KMS-11 (cell line): ENCODE measurements around the gene LAMTOR1.

ENCODE experiments used
- H2AFZ ChIP-seq: fragments of 200-600 bp; sonication (generic); 2 replicates; pipeline ENCODE4 v1.6.1; 2016; ENCODE audit warnings: antibody characterized with exemption, mixed run types, low read depth
- H3K27ac ChIP-seq: fragments of 200-600 bp; sonication (generic); 2 replicates; pipeline ENCODE4 v1.6.1; 2016; ENCODE audit warnings: mild to moderate bottlenecking, mixed run types
- H3K27me3 ChIP-seq: fragments of 200-600 bp; sonication (generic); 2 replicates; pipeline ENCODE4 v1.6.1; 2017; ENCODE audit warnings: mild to moderate bottlenecking, low read depth, mixed run types, moderate library complexity; ENCODE audit not compliant: insufficient read depth
- H3K36me3 ChIP-seq: fragments of 200-600 bp; sonication (generic); 2 replicates; pipeline ENCODE4 v1.6.1; 2017; ENCODE audit warnings: mild to moderate bottlenecking, mixed run types; ENCODE audit not compliant: insufficient read depth
- H3K4me1 ChIP-seq: fragments of 200-600 bp; sonication (generic); 2 replicates; pipeline ENCODE4 v1.6.1; 2016; ENCODE audit warnings: mild to moderate bottlenecking, low read depth, mixed run types; ENCODE audit not compliant: poor library complexity, severe bottlenecking
- H3K4me2 ChIP-seq: fragments of 200-600 bp; sonication (generic); 2 replicates; pipeline ENCODE4 v1.7.0; 2016; ENCODE audit warnings: mild to moderate bottlenecking, mixed run types
- H3K4me3 ChIP-seq: fragments of 200-600 bp; sonication (generic); IDR thresholded peaks from 2 replicates; pipeline ENCODE4 v1.6.1; 2017; ENCODE audit warnings: low read depth, low read length, mixed read lengths; ENCODE audit not compliant: insufficient read depth
- H3K79me2 ChIP-seq: fragments of 200-600 bp; sonication (generic); 2 replicates; pipeline ENCODE4 v1.6.1; 2016; ENCODE audit warnings: low read depth, mixed run types; ENCODE audit not compliant: insufficient read depth
- H3K9ac ChIP-seq: fragments of 200-600 bp; sonication (generic); 2 replicates; pipeline ENCODE4 v1.6.1; 2016; ENCODE audit warnings: mild to moderate bottlenecking, mixed run types
- H4K20me1 ChIP-seq: fragments of 200-600 bp; sonication (generic); 2 replicates; pipeline ENCODE4 v1.6.1; 2016; ENCODE audit warnings: mild to moderate bottlenecking, mixed run types; ENCODE audit not compliant: insufficient read depth
- CTCF ChIP-seq: fragments of 200-600 bp; sonication (generic); conservative IDR thresholded peaks from 2 replicates; pipeline ENCODE4 v1.6.1; 2017; ENCODE audit warnings: low read depth, mild to moderate bottlenecking, antibody characterized with exemption, low read length, moderate library complexity, mixed read lengths

LAMTOR1 gene

GRCh38 chr11:72058416-72059034 lies 44.6 kb downstream of the LAMTOR1 start:
- H3K27ac ChIP-seq: no peak overlapping the region
- H2AFZ ChIP-seq: no peak overlapping the region
- no peak overlapping the region for H3K4me2 ChIP-seq
- no peaks in the 10 kb centered on the region for H3K36me3 ChIP-seq
- peaks cover 41% of the 10 kb centered on the region; the same call in 1 of the 2 replicates for H3K79me2 ChIP-seq
- H4K20me1 ChIP-seq: no peaks in the 10 kb centered on the region
- TF ChIP-seq CTCF: no peak
- no peaks in the 10 kb centered on the region for H3K4me1 ChIP-seq
- no peak overlapping the region for H3K4me3 ChIP-seq
- no peak overlapping the region for H3K9ac ChIP-seq
- H3K27me3 ChIP-seq: no peaks in the 10 kb centered on the region

DNA sequence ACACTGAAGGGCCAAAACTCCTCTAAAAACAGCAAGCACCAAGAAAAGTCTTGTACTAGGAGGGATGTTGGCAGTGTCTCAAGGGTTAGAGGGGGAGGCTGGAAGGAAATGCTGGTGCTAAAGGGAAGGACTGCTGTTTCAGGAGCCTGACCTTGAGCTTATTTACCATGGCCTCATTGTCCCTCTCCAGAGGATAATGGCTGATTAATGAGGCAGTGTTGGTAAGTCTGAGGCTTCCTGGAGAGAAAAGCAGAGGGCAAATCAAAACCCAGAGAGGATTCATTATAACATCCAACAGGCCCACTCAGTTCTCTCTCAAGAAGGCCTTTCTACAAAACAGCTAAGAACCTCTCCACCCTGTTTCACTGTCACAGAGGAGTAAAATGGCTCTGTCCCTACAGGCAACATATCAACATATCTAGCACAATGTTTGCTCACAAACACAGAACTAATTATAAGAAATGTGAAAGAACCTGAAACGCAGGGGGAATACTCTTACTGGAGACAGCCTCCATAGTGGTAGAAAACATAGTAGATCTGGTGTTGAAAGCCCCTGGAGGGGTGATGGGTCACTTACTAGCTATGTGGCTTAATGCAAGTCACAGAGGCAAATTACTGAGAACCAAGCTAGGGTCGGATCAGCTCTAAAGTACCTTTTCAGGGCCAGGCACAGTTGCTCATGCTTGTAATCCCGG lies 54.2 kb downstream of the LAMTOR1 start:
- no peaks in the 10 kb centered on the region for H3K27me3 ChIP-seq
- peaks cover 3% of the 10 kb centered on the region; the same call in 1 of the 2 replicates for H3K36me3 ChIP-seq
- H4K20me1 ChIP-seq: no peaks in the 10 kb centered on the region
- H3K9ac ChIP-seq: no peak overlapping the region
- no peak overlapping the region for H3K4me2 ChIP-seq
- peaks cover 33% of the 10 kb centered on the region; the same call in 1 of the 2 replicates for H3K79me2 ChIP-seq
- H3K4me1 ChIP-seq: peaks cover 10% of the 10 kb centered on the region
- no peak overlapping the region for H2AFZ ChIP-seq
- no peak overlapping the region for H3K4me3 ChIP-seq
- no peak for TF ChIP-seq CTCF
- H3K27ac ChIP-seq: no peak overlapping the region
